Medulla oblongata (tissue), 1 donor: ENCODE data around the gene PCDHGB5.
"Not testable (repeated sequence)": the region's sequence is repeated elsewhere in the genome, so short reads cannot be mapped to it uniquely, and the experiment has no call there.

Experiments
- DNase-seq: peaks from one replicate; pipeline ENCODE4 v3.0.0-alpha.2; 2015; ENCODE audit errors: extremely low spot score

The PCDHGB5 gene

DNA sequence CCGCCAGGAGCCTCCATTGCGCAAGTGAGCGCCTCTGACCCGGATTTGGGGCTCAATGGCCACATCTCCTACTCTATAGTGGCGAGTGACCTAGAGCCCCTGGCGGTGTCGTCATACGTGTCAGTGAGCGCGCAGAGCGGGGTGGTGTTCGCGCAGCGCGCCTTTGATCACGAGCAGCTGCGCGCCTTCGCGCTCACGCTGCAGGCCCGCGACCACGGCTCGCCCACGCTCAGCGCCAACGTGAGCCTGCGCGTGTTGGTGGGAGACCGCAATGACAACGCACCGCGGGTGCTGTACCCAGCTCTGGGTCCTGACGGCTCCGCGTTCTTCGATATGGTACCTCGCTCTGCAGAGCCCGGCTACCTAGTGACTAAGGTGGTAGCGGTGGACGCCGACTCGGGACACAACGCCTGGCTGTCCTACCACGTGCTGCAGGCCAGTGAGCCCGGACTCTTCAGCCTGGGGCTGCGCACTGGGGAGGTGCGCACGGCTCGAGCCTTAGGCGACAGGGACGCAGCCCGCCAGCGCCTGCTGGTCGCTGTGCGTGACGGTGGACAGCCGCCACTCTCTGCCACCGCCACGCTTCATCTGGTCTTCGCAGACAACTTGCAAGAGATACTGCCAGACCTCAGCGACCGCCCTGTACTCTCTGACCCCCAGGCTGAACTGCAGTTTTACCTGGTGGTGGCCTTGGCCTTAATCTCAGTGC lies 12.0 kb downstream of the PCDHGB5 start:
- DNase-seq: no peak

DNA sequence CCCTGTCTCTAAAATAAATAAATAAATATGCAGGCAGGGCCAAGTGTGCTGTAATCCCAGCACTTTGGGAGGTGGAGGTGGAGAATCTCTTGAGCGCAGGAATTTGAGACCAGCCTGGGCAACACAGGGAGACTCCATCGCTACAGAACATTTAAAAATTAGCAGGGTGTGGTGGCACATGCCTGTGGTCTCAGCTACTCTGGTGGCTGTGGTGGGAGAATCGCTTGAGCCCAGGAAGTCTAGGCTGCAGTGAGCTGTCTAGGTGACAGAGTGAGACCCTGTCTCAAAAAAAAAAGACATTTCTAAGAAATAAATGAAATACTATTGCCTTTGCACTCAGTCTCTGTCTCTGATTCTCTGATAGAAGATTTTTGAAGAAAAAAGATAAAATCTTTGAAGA lies 13.8 kb downstream of the PCDHGB5 start:
- no peak for DNase-seq

GRCh38 chr5:141412854-141413539 lies 15.2 kb downstream of the PCDHGB5 start, which contains the start of gene PCDHGA10:
TSS of gene PCDHGA10 (plus strand) at chr5:141412987. CDS start at chr5:141413176, 189 bp downstream.
- DNase-seq: peak; percentile 25

- DNase-seq: no peak
These were observed 15.9 kb downstream of the PCDHGB5 start for GRCh38 chr5:141413540-141414069.

GRCh38 chr5:141414548-141415274 lies 17.0 kb downstream of the PCDHGB5 start:
- DNase-seq: not testable (repeated sequence)

DNA sequence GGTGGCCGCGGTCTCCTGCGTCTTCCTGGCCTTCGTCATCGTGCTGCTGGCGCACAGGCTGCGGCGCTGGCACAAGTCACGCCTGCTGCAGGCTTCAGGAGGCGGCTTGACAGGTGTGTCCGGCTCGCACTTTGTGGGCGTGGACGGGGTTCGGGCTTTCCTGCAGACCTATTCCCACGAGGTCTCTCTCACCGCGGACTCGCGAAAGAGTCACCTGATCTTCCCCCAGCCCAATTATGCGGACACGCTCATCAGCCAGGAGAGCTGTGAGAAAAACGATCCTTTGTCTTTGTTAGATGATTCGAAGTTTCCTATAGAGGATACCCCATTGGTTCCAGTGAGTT lies 17.5 kb downstream of the PCDHGB5 start:
- not testable (repeated sequence) for DNase-seq

GRCh38 chr5:141417494-141418172 lies 19.9 kb downstream of the PCDHGB5 start, which contains the start of gene PCDHGB7:
TSS of gene PCDHGB7 (plus strand) at chr5:141417677. CDS start at chr5:141417860, 183 bp downstream.
- DNase-seq: peak; percentile 57

DNA sequence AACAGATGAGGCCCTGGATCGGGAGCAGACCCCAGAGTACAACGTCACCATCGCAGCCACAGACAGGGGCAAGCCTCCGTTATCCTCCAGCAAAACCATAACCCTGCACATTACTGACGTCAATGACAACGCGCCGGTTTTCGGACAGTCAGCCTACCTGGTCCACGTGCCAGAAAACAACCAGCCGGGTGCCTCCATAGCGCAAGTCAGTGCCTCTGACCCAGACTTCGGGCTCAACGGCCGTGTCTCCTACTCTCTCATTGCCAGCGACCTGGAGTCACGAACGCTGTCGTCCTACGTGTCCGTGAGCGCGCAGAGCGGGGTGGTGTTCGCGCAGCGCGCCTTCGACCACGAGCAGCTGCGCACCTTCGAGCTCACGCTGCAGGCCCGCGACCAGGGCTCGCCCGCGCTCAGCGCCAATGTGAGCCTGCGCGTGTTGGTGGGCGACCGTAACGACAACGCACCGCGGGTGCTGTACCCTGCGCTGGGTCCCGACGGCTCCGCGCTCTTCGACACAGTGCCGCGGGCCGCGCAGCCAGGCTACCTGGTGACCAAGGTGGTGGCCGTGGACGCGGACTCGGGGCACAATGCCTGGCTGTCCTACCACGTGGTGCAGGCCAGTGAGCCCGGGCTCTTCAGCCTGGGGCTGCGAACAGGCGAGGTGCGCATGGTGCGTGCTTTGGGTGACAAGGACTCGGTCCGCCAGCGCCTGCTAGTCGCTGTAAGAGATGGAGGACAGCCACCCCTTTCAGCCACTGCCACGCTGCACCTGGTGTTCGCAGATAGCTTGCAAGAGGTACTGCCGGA lies 21.5 kb downstream of the PCDHGB5 start:
- no peak for DNase-seq

DNA sequence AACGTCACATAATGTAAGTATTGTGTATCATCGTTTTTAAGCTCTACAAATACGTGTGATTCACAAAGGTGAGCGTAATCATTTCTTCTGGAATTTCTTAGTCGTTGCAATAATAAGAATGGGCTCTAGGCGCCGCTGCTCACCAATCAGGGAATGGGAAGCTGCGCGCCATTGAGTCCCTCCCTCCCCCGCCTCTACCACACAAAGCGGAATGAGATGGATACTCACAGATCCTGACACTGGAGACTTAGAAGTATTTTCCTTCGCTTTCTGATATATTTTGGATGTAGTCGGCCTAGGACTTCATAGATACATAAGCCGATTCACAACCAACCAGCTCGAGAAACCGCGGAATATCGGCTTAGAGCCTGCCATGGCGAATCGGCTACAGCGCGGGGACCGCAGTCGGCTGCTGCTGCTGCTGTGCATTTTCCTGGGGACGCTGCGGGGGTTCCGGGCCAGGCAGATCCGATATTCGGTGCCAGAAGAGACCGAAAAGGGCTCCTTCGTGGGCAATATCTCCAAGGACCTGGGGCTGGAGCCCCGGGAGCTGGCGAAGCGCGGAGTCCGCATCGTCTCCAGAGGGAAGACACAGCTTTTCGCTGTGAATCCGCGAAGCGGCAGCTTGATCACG lies 23.2 kb downstream of the PCDHGB5 start, which contains the start of gene PCDHGA11:
PCDHGA11 (plus strand) TSS at position 197 of the 634 bp plus-strand sequence; CDS start at position 374, 177 bp downstream.
- peak; percentile 30 for DNase-seq

DNA sequence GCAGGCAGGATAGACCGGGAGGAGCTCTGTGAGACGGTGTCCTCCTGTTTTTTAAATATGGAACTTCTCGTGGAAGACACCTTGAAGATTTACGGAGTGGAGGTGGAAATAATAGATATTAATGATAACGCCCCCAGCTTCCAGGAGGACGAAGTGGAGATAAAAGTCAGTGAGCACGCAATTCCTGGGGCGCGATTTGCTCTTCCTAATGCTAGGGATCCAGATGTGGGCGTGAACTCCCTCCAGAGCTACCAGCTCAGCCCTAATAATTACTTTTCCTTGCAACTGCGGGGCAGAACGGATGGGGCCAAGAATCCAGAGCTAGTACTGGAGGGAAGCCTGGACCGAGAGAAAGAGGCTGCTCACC lies 23.7 kb downstream of the PCDHGB5 start:
- no peak for DNase-seq

DNA sequence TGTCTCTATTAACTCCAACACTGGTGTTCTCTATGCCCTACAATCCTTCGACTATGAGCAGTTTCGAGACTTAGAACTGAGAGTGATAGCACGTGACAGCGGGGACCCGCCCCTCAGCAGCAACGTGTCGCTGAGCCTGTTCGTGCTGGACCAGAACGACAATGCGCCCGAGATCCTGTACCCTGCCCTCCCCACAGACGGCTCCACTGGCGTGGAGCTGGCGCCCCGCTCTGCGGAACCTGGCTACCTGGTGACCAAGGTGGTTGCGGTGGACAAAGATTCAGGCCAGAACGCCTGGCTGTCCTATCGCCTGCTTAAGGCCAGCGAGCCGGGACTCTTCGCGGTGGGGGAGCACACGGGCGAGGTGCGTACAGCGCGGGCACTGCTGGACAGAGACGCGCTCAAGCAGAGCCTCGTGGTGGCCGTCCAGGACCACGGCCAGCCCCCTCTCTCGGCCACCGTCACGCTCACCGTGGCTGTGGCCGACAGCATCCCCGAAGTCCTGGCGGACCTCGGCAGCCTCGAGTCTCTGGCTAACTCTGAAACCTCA lies 25.1 kb downstream of the PCDHGB5 start:
- no peak for DNase-seq

DNA sequence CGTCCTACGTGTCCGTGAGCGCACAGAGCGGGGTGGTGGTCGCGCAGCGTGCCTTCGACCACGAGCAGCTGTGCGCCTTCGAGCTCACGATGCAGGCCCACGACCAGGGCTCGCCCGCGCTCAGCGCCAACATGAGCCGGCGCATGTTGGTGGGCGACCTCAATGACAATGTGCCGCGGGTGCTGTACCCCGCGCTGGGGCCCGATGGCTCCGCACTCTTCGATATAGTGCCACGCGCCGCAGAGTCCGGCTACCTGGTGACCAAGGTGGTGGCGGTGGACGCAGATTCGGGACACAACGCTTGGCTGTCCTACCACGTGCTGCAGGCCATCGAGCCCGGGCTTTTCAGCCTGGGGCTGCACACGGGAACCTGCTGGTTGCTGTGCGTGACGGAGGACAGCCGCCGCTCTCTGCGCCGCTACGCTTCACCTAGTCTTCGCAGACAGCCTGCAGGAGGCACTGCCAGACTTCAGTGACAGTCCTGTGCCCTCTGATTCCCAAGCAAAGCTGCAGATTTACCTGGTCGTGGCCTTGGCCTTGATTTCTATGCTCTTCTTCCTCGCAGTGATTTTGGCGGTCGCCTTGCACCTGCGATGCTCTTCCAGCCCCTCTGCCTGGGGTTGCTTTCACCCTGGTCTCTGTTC lies 30.2 kb downstream of the PCDHGB5 start:
- DNase-seq: no peak

DNA sequence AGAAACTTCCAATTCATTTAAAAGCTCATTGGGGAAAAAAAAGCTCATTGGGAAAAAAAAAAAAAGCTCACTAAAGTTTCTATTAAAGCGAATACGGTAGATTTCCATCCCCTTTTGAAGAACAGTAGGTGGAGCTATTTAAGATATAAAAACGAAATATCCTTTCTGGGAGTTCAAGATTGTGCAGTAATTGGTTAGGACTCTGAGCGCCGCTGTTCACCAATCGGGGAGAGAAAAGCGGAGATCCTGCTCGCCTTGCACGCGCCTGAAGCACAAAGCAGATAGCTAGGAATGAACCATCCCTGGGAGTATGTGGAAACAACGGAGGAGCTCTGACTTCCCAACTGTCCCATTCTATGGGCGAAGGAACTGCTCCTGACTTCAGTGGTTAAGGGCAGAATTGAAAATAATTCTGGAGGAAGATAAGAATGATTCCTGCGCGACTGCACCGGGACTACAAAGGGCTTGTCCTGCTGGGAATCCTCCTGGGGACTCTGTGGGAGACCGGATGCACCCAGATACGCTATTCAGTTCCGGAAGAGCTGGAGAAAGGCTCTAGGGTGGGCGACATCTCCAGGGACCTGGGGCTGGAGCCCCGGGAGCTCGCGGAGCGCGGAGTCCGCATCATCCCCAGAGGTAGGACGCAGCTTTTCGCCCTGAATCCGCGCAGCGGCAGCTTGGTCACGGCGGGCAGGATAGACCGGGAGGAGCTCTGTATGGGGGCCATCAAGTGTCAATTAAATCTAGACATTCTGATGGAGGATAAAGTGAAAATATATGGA lies 32.8 kb downstream of the PCDHGB5 start, which contains the start of gene PCDHGA12:
PCDHGA12 (plus strand) TSS at position 176 of the 782 bp plus-strand sequence; CDS start at position 429, 253 bp downstream.
- DNase-seq: peak; percentile 62

GRCh38 chr5:141431286-141431685 lies 33.5 kb downstream of the PCDHGB5 start:
- DNase-seq: no peak

GRCh38 chr5:141432308-141432707 lies 34.6 kb downstream of the PCDHGB5 start:
- DNase-seq: not testable (repeated sequence)

GRCh38 chr5:141432726-141433125 lies 35.0 kb downstream of the PCDHGB5 start:
- DNase-seq: not testable (repeated sequence)

- no peak for DNase-seq
These were observed 36.3 kb downstream of the PCDHGB5 start for GRCh38 chr5:141434006-141434405.

- no peak for DNase-seq
These were observed 39.5 kb downstream of the PCDHGB5 start for GRCh38 chr5:141437221-141437620.
